ENCODE data around the gene LRFN4. TPM values are rescaled to one million over a fixed set of nuclear protein-coding genes. Genes with fewer than 3 reads are reported as not detected.
"Not testable (repeated sequence)": the region's sequence is repeated elsewhere in the genome, so short reads cannot be mapped to it uniquely, and the experiment has no call there.

Gene LRFN4
- total RNA-seq (2014; rRNA removed; shearing (Covaris generic)) = 4.7 and 12.4 TPM in 2 replicates

DNA sequence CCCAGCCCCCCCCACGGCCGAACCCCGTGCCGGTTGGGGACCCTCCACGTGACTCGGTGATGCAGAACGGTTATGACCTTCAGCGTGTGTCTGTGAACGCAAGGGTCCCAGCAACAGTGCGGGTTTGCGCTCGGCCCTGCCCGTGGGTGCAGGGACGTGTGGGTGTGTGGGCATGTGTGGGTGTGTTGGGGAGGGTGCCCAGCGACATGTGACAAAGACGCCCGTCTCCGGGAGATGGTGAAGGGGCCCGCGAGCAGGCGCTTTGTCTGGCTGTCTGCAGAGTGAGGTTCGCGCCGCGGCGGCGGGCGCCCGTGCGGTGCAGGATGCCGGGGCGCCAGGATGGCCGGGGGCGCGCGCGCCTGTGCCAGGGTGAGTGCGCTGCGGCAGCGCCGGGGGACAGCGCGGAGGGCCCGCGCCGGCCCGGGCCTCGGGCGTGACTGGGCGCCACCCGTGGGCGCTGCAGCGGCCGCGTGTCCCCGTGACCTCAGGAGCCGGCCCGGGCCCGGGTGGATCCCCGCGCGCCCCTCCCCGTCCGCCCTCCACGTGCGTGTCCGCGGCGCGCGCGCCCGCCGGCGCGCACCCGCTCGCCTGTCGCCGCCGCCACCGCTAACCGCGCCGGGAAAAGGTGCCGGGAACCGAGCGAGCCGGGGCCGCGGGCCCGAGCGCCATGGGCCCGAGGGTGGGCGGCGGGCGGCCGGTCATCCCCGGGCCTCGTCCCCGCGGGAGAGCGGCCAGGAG, at the start of gene LRFN4:
Gene LRFN4, plus strand, starts transcription at position 569 of the 738 bp plus-strand sequence. CDS start 681 bp downstream, outside the sequence.
- DNase-seq (ENCODE audit: low spot score) = peak; percentile 55

DNA sequence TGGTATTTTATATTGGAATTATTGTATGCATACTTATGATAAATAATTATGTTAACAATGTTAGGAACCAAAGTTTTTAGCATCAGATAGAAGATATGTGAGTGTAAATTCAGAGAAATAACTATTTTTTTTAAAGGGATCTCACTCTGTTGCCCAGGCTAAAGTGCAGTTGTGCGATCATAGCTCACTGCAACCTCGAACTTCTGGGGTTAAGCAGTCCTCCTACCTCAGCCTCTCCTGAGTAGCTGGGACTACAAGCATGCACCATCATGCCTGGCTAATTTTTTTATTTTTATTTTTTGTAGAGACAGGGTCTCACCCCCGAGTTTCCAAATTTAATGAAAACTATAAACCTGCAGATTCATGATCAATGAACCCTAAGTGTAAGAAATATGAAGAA, 47.3 kb upstream of the LRFN4 start:
- no peak for DNase-seq (ENCODE audit: low spot score)

DNA sequence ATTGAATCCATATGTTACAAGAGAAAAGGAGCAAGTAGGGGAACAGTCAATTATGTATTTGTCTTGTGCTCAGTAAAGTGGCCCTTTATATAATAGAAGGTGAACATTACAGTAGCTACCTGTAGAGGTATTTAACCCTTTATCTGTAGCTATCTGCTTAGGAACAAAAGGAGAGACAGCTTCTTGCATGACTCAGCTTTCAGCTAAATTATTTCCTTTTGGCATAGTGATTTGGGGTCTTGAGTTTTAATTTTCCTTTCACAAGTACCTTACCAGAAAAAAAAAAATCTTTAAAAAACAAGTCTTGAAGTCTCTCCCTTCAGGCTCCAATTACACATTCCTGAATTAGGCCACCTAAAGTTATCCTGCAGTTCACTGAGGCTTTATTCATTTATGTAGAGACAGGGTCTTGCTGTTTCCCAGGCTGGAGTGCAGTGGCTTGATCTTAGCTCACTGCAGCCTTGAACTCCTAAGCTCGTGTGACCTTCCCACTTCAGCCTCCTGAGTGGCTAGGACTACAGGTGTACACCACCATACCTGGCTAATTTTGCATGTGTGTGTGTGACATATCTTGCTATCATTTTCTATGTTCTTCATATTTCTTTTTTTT, 46.2 kb upstream of the LRFN4 start:
- DNase-seq (ENCODE audit: low spot score) = no peak

DNA sequence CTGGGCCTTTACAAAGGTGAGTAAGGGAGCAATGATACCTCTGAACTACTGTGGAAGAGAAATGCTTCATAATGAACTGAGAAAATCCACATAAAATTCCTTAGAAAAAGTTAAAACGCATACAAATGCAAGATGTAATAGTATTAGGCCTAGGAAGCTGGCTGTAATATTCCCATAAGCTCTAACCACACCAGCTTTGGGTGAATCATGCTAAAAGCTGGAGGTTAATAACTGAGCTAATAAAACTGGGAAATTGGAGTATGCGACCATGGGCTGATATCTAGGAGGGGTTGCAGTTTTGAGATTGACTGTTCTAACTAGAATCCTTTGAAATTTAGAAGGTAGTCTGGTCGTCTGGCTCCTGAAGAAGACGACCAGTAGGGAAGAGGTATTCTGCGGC, 42.2 kb upstream of the LRFN4 start:
- DNase-seq (ENCODE audit: low spot score) = no peak

DNA sequence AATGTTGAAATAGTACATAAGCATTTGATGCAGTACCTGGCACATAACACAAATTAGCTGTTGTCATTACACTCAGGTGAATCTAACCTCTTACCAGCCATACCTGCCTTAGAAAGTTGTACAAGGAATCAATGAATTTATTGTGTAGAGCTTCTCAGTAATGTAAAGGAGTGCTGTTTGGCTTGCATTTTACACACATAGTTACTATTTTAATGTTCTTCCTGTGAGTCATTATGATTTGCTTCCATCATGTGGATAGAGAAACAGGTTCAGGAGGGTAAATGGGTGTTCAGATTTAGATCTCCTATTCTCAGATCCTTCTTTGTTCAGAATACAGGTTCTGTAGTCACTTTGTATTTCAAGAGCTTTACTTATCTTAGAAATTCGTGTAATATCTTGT, 41.2 kb upstream of the LRFN4 start:
- DNase-seq (ENCODE audit: low spot score) = no peak

DNA sequence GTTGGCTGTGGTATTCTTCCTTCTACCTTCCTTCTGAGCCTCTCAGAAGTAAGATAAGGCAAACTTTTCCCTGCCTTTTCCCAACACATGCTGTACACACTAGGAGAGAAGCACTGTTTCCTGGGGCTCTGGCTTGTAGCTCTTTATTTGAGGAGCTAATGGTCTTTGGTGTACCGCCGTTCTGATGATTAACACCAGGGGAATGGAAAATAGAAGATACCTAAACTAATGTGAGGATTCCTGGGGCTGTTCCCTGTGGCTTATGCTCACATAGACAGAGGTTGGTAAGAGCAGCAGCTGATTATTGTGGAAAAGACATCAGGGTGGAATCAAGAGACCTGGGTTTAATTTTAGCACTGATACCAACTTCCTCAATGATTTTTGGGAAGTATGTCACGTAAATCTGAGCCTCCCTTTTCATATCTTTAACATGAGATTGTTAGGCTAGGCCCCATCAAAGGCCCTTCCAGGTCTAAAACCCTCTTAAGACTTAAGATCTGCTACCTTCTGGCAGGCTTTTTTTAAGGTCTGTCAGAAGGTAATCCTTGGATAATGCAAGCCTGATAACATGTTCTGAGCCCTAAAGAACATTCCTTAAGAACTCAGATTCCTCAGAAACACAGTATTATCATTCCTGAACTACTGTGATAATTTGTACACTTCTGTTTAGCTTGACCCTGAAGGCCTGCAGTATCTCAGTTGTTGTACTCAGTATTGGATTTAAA, 38.5 kb upstream of the LRFN4 start:
- no peak for DNase-seq (ENCODE audit: low spot score)

DNA sequence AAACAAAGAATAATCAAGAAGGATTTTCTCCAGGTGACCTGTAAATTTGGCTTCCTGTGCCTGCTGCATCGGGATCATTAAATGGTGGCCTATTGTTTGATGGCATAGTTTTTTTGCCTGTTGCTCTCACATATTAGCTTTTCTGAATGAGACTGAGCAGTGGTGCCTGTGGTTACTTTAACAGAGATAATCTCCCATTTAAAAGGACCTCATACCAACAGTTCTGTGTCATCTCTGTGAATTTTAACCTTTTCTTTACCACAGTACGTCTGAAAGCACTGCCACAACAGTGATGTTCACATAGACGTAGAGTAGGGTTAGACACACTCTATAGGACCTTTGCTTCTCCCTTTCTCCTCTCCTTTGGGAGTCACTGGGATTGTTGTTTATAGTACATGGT, 36.5 kb upstream of the LRFN4 start:
- no peak for DNase-seq (ENCODE audit: low spot score)

DNA sequence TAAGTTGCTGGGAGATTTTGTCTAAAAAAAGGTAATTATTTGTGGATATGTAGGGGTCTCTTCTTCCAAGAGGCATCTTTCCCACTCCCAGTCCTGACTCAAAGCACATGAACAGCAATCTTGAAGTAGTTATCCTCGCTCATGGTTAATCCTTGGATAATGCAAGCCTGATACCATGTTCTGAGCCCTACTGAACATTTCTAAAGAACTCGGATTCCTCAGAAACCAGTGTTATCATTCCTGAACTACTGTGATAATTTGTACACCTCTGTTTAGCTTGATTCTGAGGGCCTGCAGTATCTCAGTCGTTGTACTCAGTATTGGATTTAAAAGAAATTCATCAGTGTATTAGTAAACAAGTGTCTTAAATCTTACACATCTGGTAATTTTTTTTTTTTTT, 36.0 kb upstream of the LRFN4 start:
- DNase-seq (ENCODE audit: low spot score) = no peak

DNA sequence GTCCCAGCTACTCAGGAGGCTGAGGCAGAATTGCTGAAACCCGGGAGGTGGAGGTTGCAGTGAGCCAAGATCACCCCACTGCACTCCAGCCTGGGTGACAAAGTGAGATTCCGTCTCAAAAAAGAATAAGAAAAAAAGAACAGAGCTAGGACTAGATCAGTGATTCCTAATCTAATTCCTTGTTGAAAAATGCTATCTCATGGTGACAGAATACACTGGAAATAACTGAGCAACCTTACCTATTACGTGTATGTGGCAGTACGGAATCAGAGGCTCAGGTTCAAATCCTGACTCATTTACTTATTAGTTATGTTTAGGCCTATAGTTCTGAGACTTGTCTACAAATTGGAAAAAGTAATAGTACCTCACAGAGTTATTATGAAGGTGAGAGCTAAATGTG, 33.2 kb upstream of the LRFN4 start:
- no peak for DNase-seq (ENCODE audit: low spot score)

DNA sequence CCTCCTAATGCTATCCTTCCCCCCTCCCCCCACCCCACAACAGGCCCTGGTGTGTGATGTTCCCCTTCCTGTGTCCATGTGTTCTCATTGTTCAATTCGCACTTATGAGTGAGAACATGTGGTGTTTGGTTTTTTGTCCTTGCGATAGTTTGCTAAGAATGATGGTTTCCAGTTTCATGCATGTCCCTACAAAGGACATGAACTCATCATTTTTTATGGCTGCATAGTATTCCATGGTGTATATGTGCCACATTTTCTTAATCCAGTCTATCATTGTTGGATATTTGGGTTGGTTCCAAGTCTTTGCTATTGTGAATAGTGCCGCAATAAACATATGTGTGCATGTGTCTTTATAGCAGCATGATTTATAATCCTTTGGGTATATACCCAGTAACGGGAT, 32.3 kb upstream of the LRFN4 start:
- not testable (repeated sequence) for DNase-seq (ENCODE audit: low spot score)

DNA sequence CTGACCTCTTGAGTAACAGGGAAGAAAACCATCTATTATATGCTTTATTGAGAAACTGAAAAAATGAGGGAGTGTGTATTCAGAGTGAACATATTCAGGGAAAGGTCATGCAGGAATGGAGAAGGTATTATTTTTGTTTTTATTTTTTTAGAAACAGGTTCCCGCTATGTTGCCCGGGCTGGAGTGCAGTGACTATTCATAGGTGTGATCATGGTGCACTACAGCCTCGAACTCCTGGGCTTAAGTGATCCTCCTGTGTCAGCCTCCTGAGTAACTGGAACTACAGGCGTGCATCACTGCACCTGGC, 22.4 kb upstream of the LRFN4 start:
- no peak for DNase-seq (ENCODE audit: low spot score)

DNA sequence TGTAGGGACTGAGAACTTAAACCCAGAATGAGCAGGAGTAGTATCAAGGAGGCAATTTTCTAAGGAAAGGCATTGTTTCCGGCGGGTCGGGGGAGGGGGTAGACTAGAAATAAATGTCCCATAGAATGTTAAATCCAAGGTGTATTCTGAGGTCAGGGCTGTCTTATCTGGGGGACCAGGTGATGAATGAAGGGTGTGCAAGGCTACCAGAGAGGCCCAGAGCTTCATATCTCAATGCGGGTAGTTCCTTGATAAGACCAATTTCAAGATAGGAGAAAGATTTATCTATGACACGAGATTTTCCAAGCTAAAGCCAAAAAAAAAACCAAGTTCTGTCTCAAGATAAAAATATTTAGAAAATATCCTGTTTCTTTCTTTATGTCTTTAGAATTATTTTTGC, 21.9 kb upstream of the LRFN4 start:
- no peak for DNase-seq (ENCODE audit: low spot score)

DNA sequence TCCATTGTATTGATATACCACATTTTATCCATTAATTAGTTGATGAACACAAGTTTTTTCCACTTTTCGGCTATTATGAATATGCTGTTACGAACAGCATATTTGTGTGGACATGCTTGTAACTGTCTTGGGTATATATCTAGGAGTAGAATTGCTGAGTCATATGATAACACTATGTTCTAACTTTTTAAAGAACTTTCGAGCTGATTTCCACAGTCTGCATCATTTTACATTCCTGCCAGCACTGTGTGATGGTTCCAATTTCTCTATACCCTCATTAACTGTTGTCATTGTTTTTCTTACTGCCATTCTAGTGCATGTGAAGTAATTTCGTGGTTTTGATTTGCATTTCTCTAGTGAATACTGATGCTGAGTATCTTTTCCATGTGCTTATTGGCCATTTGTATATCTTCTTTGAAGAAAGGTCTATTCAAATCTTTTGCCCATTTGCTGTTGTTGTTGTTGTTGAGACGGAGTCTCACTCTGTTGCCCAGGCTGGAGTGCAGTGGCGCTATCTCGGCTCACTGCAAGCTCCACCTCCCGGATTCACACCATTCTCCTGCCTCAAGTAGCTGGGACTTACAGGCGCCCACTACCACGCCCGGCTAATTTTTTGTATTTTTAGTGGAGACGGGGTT, 21.0 kb upstream of the LRFN4 start:
- peak; percentile 25 for DNase-seq (ENCODE audit: low spot score)

DNA sequence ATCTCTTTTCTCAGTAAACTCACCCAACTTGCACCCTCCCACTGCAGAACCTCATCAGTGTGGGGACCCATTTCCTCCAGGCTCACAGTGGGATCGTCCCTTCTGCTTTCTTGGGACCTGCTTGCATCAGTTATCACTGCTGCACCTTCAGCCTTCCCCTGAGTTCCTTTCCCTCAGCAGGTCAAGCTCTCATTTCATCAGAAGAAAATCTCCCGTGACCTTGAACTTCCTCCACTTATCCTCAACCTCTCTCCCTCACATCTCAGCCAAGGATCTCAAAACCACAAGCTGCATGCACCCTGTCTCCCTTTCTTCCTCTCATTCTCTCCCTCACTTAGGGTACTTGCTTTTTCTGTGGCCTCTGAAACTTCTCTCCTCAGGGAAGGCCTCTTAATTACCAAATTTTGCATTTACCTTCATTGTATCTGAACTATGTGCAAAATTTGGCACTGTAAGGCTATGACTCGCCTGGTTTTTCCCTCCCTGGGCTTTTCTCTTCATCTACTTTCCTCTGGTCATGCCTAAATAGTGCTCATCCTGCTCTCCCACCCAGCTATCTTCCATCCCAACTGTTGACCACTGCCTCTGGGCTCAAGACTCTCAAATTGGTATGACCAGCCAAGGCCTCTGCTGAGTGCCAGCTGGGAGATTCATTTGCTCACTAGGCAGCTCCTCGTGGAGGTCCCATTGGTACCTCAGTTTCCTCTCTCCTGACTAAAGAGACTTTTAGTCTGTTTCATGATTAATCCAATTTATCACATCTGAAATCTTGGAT, 16.4 kb upstream of the LRFN4 start:
- no peak for DNase-seq (ENCODE audit: low spot score)

DNA sequence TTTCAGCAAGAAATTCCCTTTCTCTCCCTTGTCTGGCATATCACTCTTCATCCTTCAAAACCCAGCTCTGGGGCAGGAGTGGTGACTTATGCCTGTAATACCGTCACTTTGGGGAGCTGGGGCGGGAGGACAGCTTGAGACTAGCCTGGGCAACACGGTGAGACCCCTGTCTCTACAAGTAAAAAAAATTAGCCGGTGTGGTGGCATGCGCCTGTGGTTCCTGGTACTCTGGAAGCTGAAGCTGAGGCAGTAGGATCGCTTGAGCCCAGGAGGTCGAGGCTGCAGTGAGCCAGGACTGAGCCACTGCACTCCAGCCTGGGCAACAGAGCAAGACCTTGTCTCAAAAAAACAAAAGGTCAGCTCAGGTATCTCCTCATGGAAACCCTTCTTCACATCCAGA, 15.0 kb upstream of the LRFN4 start:
- no peak for DNase-seq (ENCODE audit: low spot score)

DNA sequence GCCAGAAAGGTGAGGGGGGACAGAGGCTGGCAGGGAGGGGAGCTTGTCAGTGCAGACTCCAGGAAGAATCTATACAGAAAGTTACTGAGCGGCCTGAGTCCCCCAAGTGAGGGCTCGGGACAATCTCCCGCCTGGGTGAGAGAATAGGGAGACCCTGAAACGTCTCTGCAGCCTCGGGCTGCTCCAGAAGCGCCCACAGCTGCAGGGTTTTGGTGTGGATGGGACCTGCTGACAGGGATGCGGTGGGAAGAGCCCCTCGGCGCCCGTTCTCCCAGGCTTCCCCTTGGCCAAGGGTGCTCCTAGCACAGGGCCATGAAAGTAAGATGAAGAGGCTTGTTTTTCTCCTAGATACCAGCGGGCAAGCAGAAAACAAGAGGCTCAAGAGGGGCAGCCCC, 14.4 kb upstream of the LRFN4 start:
- no peak for DNase-seq (ENCODE audit: low spot score)

DNA sequence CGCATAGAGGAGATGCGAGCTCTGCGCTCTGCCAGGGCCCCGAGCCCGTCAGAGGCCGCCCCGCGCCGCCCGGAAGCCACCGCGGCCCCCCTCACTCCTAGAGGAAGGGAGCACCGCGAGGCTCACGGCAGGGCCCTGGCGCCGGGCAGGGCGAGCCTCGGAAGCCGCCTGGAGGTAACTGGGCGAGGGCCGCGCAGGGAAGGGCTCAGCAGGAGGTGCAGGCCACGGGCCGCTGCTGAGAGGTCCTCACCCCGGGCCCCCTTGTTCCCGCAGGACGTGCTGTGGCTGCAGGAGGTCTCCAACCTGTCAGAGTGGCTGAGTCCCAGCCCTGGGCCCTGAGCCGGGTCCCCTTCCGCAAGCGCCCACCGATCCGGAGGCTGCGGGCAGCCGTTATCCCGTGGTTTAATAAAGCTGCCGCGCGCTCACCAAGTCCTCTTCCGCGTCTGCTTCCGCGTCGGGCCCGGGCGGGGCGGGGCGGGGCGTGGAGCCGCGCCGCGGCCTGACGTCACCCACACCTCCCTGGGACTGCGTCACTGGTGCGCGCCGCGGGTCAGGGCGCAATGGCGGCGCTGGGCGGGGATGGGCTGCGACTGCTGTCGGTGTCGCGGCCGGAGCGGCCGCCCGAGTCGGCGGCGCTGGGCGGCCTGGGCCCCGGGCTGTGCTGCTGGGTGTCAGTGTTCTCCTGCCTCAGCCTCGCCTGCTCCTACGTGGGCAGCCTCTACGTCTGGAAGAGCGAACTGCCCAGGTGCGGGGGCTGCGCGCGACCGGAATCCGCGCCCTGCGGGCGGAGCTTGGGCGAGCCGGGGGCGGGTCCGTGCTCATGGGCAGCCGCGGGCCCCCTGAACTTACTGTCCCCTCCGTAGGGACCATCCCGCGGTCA, 13.7 kb upstream of the LRFN4 start, which contains the start of gene RCE1:
Gene RCE1, plus strand, starts transcription at position 546 of the 880 bp plus-strand sequence. Its CDS starts 15 bp downstream, at position 561.
- DNase-seq (ENCODE audit: low spot score) = peak; percentile 81

DNA sequence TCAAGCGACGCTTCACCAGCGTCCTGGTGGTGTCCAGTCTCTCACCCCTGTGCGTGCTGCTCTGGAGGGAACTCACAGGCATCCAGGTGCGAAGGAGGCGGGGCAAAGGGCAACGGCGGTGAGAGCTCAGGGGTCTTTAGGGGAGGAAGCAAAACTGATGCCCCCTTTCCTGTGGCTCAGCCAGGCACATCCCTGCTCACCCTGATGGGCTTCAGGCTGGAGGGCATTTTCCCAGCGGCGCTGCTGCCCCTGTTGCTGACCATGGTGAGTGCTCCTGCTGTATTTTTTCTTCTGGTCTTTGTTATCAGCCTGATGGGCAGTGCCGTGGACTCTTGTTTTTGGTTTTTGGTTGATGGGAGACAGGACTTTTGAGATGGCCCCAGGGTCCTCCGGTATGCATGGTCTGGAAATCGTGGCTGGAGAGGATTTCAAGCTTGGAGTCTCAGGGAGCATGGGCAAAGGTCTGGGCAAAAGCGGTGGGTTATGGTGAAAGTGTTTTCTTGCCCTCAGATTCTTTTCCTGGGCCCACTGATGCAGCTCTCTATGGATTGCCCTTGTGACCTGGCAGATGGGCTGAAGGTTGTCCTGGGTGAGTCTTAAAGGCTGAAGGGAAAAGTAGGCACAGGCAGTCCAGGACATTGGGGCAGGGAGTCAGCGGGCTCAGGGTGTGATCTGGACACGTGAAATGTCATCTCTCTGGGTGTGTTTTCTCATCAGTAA, 12.9 kb upstream of the LRFN4 start:
- no peak for DNase-seq (ENCODE audit: low spot score)

DNA sequence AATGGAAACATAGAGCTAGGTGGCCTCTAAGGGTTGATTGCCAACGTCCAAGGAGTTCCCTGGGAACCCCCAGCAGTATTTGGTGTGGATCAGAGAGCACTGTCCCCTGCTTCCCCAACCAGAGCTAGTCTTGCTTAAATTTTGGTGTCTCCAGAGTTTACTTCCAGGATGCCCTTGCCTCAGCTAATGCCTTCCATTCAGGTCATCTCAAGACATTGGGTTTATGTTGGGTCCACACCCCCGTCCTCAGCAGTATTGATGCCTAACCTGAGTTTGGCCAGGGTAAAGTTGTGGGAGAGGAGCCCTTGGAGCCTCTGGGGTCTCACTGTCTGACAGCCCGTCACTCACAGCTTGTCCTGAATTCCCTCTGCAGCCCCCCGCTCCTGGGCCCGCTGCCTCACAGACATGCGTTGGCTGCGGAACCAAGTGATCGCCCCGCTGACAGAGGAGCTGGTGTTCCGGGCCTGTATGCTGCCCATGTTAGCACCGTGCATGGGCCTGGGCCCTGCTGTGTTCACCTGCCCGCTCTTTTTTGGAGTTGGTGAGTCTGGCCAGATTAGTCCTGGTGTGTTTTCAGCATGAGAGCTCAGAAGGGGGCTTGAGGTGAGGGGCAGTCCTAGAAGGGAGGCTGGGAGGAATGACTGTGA, 12.2 kb upstream of the LRFN4 start:
- no peak for DNase-seq (ENCODE audit: low spot score)

Data from H4 (cell line).